K562 (cell line): Measurements from ENCODE around the gene MITD1. TPM values are rescaled to one million over a fixed set of nuclear protein-coding genes. Genes with fewer than 3 reads are reported as not detected.

Source experiments
- C11orf30 ChIP-seq: fragments of 450-650 bp; IDR thresholded peaks from 2 replicates; pipeline ENCODE4 v1.6.1; 2016; ENCODE audit warnings: low read depth, mild to moderate bottlenecking
- CC2D1A ChIP-seq: fragments of 450-650 bp; IDR thresholded peaks from 2 replicates; pipeline ENCODE4 v1.6.1; 2017; ENCODE audit warnings: mild to moderate bottlenecking
- DNMT1 ChIP-seq: fragments of 450-650 bp; IDR thresholded peaks from 2 replicates; pipeline ENCODE4 v1.6.1; 2016; ENCODE audit warnings: antibody characterized with exemption, mild to moderate bottlenecking
- ELK3 ChIP-seq: fragments of 450-650 bp; formaldehyde crosslinking; IDR thresholded peaks from 2 replicates; pipeline ENCODE4 v1.4.0; 2020; ENCODE audit warnings: mild to moderate bottlenecking
- FOXO4 ChIP-seq: fragments of 450-650 bp; formaldehyde crosslinking; IDR thresholded peaks from 2 replicates; pipeline ENCODE4 v1.4.0; 2020; ENCODE audit warnings: mild to moderate bottlenecking, moderate library complexity
- GABPA ChIP-seq: fragments of 200-800 bp; sonication (Bioruptor generic); conservative IDR thresholded peaks from 2 replicates; pipeline ENCODE4 v1.6.1; 2016; ENCODE audit warnings: low read depth, missing genetic modification characterization, missing compliant biosample characterization
- GTF2A2 ChIP-seq: IDR thresholded peaks from 2 replicates; pipeline ENCODE4 v1.6.1; 2016; ENCODE audit warnings: mild to moderate bottlenecking, missing genetic modification characterization, missing compliant biosample characterization
- HDGF ChIP-seq: fragments of 450-650 bp; IDR thresholded peaks from 2 replicates; pipeline ENCODE4 v1.6.1; 2016
- KDM2B ChIP-seq: fragments of 250-450 bp; sonication (Bioruptor Pico); IDR thresholded peaks from 2 replicates; pipeline ENCODE4 v1.8.0; 2021; ENCODE audit warnings: mild to moderate bottlenecking, moderate library complexity
- MBD2 ChIP-seq: sonication (generic); IDR thresholded peaks from 2 replicates; pipeline ENCODE4 v1.6.1; 2016; ENCODE audit warnings: low read depth, borderline replicate concordance
- MTA3 ChIP-seq: fragments of 450-650 bp; formaldehyde crosslinking; IDR thresholded peaks from 2 replicates; pipeline ENCODE4 v1.6.1; 2017; ENCODE audit warnings: mild to moderate bottlenecking, borderline replicate concordance
- NFYB ChIP-seq: IDR thresholded peaks from 2 replicates; pipeline ENCODE4 v1.6.1; 2011; ENCODE audit warnings: mild to moderate bottlenecking, moderate library complexity; ENCODE audit not compliant: insufficient read length; ENCODE audit errors: extremely low read depth
- PPARD ChIP-seq: fragments of 250-450 bp; sonication (Bioruptor Pico); IDR thresholded peaks from 2 replicates; pipeline ENCODE4 v1.8.0; 2022; ENCODE audit warnings: inconsistent platforms, mild to moderate bottlenecking, moderate library complexity
- RBBP5 ChIP-seq: fragments of 200-600 bp; sonication (generic); IDR thresholded peaks from 2 replicates; pipeline ENCODE4 v1.6.1; 2012; ENCODE audit warnings: borderline replicate concordance, mild to moderate bottlenecking, low read length, control low read depth, inconsistent platforms; ENCODE audit not compliant: insufficient read depth, poor library complexity, severe bottlenecking
- RBM14 ChIP-seq: fragments of 200-400 bp; formaldehyde crosslinking; IDR thresholded peaks from 2 replicates; pipeline ENCODE4 v1.6.1; 2018; ENCODE audit warnings: low read depth, mild to moderate bottlenecking, low read length, moderate library complexity, borderline replicate concordance; ENCODE audit not compliant: insufficient read depth
- SP2 ChIP-seq: IDR thresholded peaks from 2 replicates; pipeline ENCODE4 v1.6.1; 2011; ENCODE audit warnings: mild to moderate bottlenecking, low read depth, low read length, moderate library complexity; ENCODE audit not compliant: poor library complexity, severe bottlenecking; ENCODE audit errors: extremely low read depth
- TRIM24 ChIP-seq, 2 experiments: fragments of 450-650 bp; IDR thresholded peaks; 2 replicates each; pipeline ENCODE4 v1.6.1; 2016
- ZBED1 ChIP-seq: IDR thresholded peaks from 2 replicates; pipeline ENCODE4 v1.6.1; 2014
- ZBTB8A ChIP-seq: fragments of 450-650 bp; IDR thresholded peaks from 2 replicates; pipeline ENCODE4 v1.6.1; 2018; ENCODE audit warnings: mild to moderate bottlenecking, moderate library complexity; ENCODE audit not compliant: partially characterized antibody
- ZC3H4 ChIP-seq: sonication (generic); formaldehyde crosslinking; IDR thresholded peaks from 2 replicates; pipeline ENCODE4 v1.9.0; 2021; ENCODE audit warnings: missing genetic modification reagents, borderline replicate concordance
- ZMIZ1 ChIP-seq, 2 experiments: fragments of 150-350 bp in 1 of 2; IDR thresholded peaks; 2 replicates each; pipeline ENCODE4 v1.6.1; 2012 to 2016; ENCODE audit warnings: low read depth in 2 of 2, low read length in 2 of 2, mild to moderate bottlenecking in 1 of 2, moderate library complexity in 1 of 2
- ZNF224 ChIP-seq: sonication (generic); formaldehyde crosslinking; IDR thresholded peaks from 2 replicates; pipeline ENCODE4 v1.8.0; 2022; ENCODE audit warnings: mild to moderate bottlenecking, missing genetic modification reagents
- ZNF696 ChIP-seq: fragments of 250-450 bp; sonication (Bioruptor Pico); conservative IDR thresholded peaks from 2 replicates; pipeline ENCODE4 v1.4.0; 2020; ENCODE audit warnings: mild to moderate bottlenecking, moderate library complexity
- polyA plus RNA-seq, 8 experiments: library from polyadenylated mRNA; depleted of rRNA in 4 of 8; stranded (reverse) in 5 of 8; unstranded in 3 of 8; fragments of >200 nt; fragmentation: Nextera tagmentation in 2 of 8; fragmentation: Illumina TruSeq in 1 of 8; extraction: Ambion mirVana in 2 of 8; extraction: Trizol in 1 of 8; gene quantifications; 2 replicates each; pipeline versions ENCODE4 v1.2.1 to v1.2.3, GENCODE V29; 2011 to 2014; ENCODE audit warnings: inconsistent platforms in 1 of 8, missing spikeins in 1 of 8
- total RNA-seq, 7 experiments: library from RNA; depleted of rRNA in 6 of 7; stranded (reverse); fragments of >200 nt in 6 of 7; fragmentation: Illumina TruSeq in 2 of 7; extraction: Trizol in 2 of 7; gene quantifications; 2 replicates each; pipeline versions ENCODE4 v1.2.1 to v1.2.3, GENCODE V29; 2011 to 2021; ENCODE audit warnings: low replicate concordance in 1 of 7

MITD1 gene
- total and polyA plus RNA-seq, 9 of the 15 experiments (the other 6 are each of a cell fraction or from before 2014, with no cell fraction given): 19.6 to 71.8 (median 43.2) TPM

GRCh38 chr2:99154643-99155536, 26.0 kb downstream of the MITD1 start, which contains the start of the genes LIPT1 and TSGA10 (continued):
- no peak for TF ChIP-seq RBM14
- TF ChIP-seq DNMT1: no peak
- no peak for TF ChIP-seq ZNF696 (CRISPR knock-in tag)
- TF ChIP-seq ELK3 (CRISPR knock-in tag): no peak
- TF ChIP-seq NFYB: no peak
- no peak for TF ChIP-seq GTF2A2 (tag)
- TF ChIP-seq MBD2: 0 out of 2 replicates have a peak, but pooled peaks have one; percentile 64
- TF ChIP-seq PPARD (CRISPR knock-in tag): no peak
- TF ChIP-seq C11orf30: peak; percentile 62; the same call in 1 of the 2 replicates
- TF ChIP-seq HDGF: no peak
- 0 out of 4 replicates have a peak, but pooled peaks of 1 of the 2 experiments have one; percentile 36 for TF ChIP-seq TRIM24 (IDR thresholded peaks at IDR 0.05)
- TF ChIP-seq CC2D1A: no peak
- no peak for TF ChIP-seq SP2
- no peak for TF ChIP-seq KDM2B (CRISPR knock-in tag)
- TF ChIP-seq MTA3: peak; percentile 92; the same call in 1 of the 2 replicates
- peak; percentile 92 for TF ChIP-seq RBBP5
- no peak for TF ChIP-seq ZBED1
- TF ChIP-seq ZNF224 (CRISPR knock-in tag): no peak
- TF ChIP-seq ZMIZ1 (IDR thresholded peaks at IDR 0.05; ENCODE audit: low read depth in 2 of 2, low read length in 2 of 2): no peak
- TF ChIP-seq GABPA: peak; percentile 95
- TF ChIP-seq FOXO4 (CRISPR knock-in tag): no peak
- TF ChIP-seq ZBTB8A: no peak
- peak; percentile 71; the same call in 1 of the 2 replicates for TF ChIP-seq ZC3H4 (CRISPR knock-in tag)
